Measurements from ENCODE around the gene PPP2R2D.

PPP2R2D gene

DNA sequence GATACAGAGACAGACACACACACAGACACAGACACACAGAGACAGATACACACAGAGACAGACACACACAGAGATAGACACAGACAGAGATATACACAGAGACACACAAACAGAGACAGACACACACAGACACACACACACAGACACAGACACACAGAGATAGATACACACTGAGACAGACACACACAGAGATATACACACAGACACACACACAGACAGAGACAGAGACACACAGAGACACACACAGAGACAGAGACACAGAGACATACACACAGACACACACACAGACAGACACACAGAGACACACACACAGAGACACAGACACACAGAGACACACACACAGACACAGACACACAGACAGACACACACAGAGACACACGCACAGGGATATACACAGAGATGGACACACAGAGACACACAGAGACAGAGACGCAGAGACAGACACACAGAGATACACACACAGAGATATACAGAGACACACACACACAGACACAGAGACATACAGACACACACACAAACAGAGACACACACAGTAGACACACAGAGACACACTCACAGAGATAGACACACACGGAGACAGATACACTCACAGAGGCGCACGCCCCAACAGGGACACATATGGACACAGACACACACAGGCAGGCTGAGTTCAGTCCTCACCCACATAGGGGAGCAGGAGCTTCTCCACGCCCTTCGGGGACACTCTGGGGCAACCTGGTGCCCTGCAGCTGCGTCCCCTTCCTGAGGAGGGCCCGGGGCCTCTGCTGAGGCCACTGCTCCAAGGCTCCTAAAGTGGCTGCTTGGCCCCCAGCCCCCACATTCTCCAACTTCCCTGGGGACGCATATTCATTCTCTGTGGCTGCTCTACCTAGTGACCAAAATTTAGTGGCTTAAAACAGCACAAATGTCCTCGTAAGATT is 10.3 kb upstream of the PPP2R2D start:
- no peak for DNase-seq

DNA sequence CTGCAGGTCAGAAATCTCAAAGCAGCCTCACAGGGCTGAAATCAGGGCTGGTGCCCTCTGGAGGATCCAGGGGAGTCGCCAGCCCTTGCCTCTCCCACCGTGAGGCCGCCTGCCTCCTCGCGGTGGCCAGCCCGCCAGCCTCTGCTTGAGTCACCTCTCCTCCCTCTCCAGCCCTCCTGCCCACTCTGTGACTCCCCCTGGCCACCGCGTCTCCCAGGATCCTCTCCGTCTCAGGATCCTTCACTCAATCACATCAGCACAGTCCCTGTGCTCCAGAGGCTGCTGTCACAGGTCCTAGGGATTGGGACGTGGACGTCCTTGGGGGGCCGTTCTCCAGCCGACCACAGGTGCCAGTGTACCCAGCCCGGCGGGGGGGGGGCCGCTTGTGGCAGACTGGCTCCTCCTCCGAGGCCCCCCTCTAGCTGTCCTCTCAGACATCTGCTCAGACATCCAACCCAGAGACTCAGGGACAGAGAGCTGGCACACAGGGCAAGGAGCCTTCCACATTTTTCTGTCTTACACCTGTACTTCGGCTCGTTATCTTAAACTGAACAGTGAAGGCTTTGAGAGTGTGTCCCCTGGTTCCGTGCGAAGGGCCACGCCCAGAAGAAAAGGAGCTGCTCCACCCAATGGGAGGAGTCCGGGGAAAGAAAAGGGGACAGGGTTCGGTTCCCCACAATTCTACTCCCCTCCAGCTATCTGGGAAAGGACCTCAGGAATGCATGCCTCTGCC is 9.4 kb upstream of the PPP2R2D start:
- DNase-seq, result no peak

DNA sequence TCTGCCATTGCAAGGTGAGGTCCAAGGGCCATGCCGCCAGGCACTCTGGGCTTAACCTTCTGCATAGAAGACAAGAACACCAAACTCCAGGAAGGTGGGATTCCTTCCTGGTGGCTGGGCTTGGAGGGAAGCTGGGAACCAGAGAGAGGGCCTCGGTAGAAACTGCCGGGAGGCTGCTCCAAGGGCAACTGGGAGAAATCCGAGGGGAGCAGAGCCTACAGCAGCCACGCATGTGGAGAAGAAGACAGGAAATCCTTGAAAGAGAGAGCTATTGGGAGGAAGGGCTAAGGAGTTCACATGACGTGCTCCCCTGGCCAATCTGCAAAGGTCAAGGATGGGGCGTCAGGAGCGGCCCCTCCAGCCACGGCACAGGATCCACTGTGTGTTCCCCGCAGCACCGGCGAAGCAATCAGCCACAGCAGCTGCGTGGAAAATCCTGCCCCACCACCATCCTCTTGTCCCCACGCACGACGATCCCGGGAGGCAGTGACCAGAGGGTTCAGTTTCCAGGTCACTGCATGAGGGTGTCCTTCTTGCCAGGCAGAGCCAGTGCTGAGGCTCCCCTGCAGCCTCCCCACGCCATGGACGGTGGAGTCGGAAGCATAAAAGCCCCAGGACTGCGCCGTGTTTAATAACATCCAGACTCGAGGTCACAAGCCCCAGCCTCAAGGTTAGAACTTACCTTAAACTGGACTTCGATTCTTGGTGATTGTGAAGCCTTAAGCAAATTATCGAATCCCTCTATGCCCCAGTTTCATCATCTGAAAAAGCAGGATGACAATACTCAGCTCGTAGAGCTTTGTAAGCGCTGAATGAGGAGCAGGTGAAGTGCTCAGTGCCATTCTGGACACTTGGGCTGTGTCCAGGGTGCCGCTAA is 8.6 kb upstream of the PPP2R2D start:
- DNase-seq, result no peak

DNA sequence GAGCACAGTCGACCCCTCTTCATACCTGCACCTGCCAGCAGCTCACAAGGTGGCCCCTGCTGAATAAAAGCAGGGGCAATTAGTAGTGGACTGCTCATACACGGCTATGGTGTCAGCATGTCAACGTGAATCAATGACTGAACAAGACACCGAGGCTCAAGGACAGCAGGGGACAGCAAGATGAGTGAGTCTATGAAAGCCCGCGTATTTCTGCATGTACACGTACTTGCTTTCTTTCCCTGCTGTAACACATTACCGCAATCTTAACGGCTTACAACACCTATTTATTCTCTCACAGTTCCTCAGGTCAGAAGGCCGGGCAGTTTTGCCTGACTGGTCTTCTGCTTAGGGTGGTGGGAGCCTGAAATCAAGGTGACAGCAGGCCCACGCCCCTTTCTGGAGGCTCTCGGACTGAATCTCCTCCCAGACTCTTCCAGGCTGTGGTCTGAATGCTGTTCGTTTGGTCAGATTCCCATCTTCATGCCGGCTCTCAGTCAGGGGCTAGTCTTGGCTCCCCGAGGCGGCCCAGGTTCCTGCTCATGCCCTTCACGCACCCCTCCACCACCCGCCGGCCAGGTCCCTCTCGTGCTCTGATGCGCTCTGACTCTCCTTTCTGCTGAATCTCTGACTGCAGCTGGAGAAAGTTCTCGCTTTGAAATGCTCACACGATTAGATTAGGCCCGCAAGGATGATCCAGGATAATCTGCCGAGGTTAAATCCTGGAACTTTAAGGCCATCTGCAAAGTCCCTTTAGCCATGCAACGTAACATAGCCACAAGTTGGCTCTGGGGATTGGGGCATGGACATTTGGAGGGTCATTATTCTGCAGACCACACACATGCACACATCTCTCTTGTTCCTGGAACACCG is 7.8 kb upstream of the PPP2R2D start:
- no peak for DNase-seq

DNA sequence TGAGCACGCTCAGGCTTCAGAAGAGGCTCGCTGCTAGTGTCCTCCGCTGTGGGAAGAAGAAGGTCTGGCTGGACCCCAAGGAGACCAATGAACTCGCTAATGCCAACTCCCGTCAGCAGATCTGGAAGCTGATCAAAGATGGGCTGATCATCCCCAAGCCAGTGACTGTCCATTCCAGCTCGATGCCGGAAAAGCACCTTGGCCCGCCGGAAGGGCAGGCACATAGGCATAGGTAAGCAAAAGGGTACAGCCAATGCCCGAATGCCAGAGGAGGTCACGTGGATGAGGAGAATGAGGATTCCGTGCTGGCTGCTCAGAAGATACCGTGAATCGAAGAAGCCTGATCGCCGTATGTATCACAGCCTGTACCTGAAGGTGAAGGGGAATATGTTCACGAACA is 5.7 kb upstream of the PPP2R2D start:
- DNase-seq, result no peak

DNA sequence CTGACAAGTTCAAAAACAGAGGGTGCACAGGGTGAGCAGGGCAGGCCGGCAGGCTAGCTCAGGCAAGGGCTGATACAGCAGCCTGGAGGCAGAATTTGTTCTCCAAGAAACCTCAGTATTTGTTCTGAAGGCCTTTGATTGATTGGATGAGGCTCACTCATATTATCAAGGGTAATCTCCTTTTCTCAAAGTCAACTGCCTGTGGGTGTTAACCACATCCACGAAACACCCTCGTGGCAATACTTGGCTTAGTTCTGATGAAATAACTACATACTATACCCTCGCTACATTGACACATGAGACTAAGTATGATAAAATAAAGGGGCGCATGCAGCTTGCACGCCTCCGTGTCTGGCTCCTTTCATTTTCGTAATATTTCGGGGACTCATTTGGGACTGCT is 4.4 kb upstream of the PPP2R2D start:
- no peak for DNase-seq

DNA sequence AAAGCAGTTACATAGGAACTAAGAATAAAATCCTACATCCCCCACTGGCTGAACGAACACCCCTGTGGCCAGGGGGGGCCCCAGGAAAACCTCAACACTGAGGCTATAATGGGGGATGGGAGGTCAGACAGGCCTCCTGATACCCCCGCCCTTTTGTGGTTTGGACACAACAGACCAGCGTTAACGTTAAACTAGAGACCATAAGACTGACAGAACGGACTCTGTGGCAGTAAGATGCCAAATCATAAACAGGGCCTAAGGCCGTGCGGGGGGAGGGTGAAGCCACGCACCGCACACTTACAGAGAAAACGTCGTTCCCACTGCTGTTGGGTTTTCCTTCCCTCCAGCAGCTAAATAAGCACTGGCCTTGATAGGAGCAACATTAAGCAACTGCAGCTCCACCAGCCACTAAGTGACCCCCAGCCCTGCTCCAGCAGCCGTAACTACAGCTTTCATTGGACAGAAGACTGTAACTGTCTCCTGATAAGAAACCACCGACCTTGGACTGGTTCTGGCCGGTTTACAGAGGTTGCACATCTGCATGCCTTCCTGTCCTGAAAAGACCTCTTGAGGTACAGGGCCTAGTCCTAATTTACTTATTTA is 3.4 kb upstream of the PPP2R2D start:
- DNase-seq, result no peak

DNA sequence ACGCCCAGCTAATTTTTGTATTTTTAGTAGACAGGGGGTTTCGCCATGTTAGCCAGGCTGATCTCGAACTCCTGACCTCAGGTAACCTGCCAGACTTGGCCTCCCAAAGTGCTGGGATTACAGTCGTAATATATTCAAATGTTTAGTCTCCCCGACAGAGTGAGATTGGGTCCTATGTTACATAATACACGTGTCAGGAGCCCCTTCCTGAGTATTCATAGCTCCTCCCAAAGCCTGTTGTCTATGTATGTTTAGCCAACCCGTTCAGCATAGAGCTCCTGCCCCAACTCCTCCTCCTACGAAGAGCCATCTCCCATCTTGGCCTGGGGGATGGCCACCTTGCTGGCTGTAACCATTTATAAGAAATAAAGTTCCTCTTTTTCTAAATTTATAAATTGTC is 2.7 kb upstream of the PPP2R2D start:
- DNase-seq, result no peak

DNA sequence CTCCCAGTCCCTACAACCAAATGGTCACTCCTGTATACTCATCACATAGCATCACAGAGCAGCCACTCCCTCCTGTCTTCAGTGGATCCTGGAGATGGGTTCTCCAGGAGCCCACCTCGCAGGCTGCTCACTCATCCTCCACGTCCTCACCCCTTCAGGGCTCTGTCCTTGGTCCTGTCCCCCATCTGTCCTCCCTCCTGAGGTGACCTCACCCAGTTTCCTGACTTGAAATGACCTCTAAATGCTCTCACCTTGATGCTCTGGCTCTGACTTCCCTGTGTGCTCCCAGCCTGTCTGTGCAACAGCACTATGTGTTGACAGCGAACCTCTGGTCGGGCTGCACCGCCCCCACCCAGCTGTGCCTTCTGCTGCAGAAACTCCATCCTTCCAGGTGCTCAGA is 2.1 kb upstream of the PPP2R2D start:
- DNase-seq, result no peak

DNA sequence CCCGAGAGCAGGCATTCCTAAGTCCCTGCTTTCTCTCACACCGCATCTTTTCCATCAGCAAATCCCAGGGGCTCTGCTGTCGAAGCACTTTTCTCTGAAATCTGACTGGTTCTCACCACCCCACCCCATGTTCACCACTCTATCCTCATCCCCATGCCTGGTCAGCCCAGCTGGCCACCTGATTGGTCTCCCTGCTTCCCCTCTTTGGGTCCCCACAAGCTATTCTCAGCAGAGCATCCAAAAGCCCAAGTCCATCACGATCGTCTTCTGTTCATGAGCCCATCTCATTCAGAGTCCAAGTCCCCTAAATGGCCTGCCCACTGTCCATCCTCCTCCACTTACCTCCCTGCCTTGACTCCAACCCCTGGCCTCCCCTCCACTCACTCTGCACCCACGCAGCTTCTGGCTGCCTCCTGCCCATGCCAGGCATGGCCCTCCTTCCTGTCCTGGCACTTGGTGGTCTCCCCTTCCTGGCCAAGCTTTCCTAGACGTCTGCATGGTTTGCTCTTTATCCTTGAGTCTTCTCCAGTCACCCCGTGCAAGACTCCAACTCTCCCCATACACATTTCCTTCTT is 1.6 kb upstream of the PPP2R2D start:
- DNase-seq, result no peak

DNA sequence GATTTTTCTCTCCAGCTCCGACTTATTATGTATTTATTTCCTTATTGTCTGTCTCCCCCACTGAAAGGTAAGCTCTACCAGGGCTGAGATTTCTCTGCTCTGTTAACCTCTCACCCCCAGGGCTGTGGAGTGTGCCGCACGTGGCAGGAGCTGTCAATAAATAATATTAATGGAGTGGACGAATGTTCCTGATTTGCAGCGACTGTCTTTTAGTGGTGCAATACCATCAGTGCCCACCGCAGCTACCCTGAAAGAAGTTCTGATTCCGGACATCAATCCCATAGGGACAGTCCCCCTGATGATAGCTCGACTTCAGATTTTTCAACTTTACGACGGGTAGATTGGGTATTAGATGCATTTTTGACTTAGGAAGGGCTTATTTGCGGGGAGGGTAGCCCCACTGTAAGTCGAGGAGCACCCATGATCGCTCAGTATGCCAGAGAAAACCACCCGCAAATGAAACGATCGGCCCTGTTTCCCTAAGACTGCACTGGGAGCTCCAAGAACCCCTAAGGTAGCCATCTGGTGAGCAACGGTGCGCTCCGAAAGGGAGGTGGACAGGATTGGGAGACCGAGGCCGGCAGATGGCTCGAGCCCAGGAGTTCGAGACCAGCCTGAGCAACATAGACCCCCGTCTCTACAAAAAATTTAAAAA is 986 bp upstream of the PPP2R2D start:
- no peak for DNase-seq

DNA sequence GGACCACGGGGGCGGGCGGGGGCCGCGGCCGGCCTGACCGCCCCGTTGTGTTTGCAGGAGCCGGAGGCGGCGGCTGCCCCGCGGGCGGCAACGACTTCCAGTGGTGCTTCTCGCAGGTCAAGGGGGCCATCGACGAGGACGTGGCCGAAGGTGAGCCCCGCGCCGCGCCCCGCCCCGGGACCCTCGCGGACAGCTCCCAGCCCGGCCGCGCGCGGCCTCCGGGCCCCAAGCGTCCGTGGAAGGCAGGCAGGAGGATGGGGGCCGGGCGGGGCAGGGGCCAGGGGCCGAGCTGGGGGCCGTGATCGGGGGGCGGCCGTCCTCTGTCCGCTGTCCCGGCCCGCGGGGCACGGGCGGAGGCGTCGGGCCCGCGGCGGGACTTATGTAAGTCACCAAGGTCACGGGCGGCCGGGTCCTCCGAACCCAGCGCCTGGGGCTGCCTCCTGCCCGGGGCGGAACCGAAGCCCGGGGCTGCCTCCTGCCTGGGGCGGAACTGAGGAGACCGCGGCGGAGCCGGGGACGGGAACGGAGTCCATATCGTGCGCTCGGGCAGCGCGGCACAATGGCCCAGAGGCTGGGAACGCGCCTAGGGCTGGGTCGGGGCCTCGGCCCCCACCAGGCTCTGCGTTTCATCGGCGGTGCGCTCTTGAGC is 497 bp downstream of the PPP2R2D start:
- DNase-seq, result no peak

DNA sequence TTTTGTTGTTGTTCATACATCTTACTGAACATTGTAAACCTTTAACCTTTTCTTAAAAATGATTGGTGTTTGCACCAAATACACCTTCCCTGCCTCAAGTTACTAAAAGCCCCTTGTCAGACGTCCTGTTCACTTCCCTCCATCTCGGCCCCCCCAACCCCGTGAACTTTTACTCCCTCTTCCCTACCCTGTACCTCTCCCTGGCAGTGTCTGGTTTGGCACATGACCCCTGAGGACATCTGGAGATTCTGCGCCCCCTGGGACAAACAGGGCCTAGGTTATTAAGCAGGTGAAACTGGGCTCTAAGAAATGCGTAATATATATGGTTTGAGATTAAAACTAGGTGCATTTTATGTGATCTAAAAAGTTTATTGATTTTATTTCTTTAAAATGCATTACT is 1.4 kb downstream of the PPP2R2D start:
- DNase-seq, result no peak

DNA sequence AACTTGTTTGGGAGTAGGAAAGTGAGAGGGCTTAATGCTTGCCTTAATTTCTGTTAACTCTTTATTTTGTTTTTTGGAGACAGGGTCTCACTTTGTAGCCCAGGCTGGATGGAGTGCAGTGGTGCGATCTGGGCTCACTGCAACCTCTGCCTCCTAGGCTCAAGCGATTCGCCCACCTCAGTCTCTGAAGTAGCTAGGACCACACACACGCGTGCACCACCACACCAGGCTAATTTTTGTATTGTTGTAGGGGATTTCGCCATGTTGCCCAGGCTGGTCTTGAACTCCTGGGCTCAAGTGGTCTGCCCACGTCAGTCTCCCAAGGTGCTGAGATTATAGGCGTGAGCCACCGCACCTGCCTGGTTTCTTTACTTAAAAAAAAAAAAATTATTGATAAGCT is 1.9 kb downstream of the PPP2R2D start:
- DNase-seq, result no peak

DNA sequence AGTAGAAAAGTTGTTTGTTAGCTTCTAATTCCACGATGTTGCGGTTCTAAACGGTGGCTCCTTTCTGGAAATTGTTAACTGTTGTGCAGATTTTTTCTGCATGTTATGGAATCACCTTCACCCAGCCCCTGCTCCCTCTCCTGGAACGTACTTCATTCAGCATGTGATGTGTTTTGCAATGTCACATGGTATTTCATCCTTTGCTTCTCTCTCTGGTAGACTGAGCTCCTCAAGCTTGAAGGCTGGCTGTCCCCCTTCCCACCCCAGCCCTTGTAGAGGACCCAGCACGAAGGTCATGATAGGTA is 4.4 kb downstream of the PPP2R2D start:
- no peak for DNase-seq

DNA sequence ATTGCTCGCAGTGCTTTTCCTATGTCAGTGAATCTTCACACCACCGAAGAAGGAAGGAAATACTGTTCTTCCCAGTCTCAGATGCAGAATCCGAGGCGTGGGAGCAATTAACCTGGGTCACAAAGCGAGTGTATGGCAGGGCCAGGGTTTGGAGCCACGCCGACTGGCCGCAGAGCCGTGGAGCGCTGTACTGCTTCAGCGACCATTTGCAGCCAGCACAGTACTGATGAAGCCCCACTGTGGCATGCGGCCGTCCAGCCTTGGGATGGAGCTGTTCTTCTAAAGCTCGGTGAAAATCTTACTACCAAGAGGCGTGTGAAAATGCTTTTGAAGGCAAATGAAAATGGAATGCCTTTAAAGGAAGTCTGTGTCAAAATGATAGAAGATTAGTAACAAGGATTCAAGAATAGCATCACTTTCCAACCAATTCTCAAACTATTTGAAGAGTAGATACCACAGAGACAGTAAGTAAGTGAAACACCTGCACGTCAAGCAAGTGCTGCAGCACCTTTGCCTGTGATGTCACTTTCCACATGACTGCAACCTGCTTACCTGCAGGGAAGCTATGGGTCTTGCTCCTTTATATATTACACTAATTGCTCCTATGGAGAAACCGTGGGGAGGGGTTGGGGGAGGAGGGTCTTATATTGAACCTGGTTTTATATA is 4.9 kb downstream of the PPP2R2D start:
- DNase-seq, result no peak

DNA sequence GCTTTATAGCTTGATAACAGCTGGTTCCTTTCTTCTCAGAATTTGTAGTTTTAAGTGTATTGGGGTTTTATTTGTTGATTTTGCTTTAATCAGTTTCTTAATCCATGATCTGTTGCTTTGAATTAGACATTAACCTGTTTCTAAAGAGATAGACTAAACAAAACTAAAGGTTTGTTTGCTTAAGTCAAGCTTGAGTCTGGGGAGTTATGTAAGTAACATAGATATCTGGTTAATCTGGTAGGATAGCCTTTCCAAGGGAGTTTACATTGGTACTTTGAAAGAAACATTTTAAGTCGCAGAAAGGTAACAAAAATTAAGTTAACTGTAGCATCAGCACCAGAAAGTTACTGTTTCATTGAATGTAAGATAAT is 5.4 kb downstream of the PPP2R2D start:
- no peak for DNase-seq

DNA sequence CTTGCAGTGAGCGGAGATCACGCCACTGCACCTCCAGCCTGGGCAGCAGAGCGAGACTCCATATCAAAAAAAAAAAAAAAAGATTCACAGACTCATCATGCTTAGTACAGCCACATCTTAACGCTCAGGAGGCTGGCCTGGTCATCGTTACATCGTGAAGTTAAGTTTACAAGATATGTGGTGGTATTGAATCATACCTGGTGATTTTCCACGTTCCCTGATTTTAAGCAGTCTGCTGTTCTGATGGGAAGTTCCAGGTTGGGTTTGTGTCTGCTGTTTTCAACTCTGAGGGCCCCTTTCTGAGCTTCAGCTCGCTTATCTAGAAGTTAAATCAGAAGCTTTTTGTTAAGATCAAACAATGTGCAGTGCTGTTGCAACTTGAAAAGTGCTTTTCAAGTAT is 6.9 kb downstream of the PPP2R2D start:
- DNase-seq, result no peak

DNA sequence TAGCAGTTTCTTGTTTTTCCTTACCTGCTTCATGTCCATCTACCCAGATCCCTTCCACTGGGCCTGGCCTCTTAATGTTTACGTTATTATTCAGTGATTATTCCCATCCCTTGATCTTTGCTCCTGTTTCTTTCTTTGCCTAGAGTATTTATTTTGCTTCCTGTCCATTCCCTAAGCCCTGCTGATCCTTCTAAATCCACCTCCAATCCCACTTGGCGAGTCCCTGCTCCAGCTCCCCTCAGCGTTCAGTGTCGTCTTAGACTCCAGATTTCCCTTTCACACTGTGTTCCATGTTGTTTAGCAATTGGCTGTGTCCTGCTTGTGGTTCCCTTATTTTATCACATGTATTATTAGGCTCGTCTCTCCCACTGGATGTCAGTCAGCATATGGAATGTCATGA is 7.3 kb downstream of the PPP2R2D start:
- DNase-seq, result no peak
